Ammon's horn (tissue), 1 donor: ENCODE measurements around the gene SSRP1.
"Not testable (repeated sequence)": the region's sequence is repeated elsewhere in the genome, so short reads cannot be mapped to it uniquely, and the experiment has no call there.

Experiments used
- DNase-seq: peaks from one replicate; pipeline ENCODE4 v3.0.0-alpha.2; 2016; ENCODE audit warnings: low spot score

Gene SSRP1

GRCh38 chr11:57299150-57299737, 36.4 kb downstream of the SSRP1 start:
- DNase-seq = no peak

- no peak for DNase-seq
Measured at GRCh38 chr11:57297221-57297620, 38.5 kb downstream of the SSRP1 start.

GRCh38 chr11:57296205-57296604, 39.5 kb downstream of the SSRP1 start:
- DNase-seq = not testable (repeated sequence)

DNA sequence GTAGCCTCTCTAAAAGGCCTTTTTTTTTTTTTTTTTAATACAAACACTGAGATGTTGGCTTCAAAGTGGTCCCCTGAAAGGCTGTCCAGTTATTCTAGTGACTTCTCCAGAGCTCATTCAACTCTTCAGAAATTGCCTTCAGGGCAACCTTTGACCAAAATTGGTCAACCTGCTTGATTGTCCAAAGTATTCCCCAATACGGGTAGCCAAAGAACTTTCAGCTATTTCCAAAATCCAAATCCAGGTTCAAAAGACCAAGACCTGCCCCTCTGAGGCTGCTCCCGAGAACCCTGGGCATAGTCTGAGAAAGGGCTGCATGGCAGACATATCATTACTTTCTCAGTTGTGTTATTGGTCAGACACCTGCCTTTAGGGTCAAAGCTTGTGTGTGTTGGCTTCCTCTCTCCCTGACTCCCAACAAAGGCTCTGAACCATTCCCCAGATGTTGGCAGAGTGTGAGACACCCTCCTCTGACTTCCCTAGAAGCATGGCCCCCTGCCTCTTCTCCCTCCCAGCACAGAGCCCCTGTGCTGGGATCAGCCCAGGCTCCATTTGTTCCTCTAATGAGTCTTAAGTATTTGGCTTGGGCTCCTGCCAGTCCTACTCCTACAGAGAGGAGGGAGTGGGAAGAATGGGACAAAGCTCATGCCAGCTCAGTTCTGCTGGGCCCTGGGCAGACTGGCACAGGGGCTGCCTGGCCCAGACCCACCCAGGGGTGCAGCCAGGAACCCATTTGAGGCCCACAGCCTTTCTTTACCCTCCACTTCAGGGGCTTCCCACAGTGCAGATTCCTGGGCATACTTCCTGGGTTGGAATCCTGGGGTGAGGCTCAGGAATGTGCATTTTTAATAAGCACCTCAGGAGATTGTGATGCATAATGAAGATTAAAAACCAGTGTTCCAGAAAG, 41.2 kb downstream of the SSRP1 start:
- DNase-seq = peak; percentile 67

GRCh38 chr11:57290288-57290687, 45.4 kb downstream of the SSRP1 start:
- DNase-seq = no peak

GRCh38 chr11:57288771-57289579, 46.7 kb downstream of the SSRP1 start:
- DNase-seq = no peak

DNA sequence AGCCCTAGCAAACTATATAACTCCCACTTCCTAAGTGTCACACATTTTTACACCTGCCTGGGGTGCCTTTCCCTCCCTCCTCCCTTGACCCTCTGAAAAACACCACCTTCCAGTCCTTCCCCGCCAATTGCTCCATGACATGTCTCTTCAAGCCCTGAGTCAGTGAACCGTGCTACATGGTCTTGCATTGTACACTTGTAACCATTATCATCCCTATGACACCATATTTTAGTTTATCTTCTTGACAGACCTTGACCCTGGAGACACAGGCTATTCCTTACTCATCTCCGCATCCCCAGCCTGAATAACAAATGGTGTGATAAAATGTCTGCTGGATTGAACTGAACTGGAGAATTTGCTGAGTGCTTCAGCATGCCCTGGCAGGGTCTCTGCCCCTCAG, 47.8 kb downstream of the SSRP1 start:
- no peak for DNase-seq

- no peak for DNase-seq
Measured at GRCh38 chr11:57283231-57283990, 52.3 kb downstream of the SSRP1 start.

DNA sequence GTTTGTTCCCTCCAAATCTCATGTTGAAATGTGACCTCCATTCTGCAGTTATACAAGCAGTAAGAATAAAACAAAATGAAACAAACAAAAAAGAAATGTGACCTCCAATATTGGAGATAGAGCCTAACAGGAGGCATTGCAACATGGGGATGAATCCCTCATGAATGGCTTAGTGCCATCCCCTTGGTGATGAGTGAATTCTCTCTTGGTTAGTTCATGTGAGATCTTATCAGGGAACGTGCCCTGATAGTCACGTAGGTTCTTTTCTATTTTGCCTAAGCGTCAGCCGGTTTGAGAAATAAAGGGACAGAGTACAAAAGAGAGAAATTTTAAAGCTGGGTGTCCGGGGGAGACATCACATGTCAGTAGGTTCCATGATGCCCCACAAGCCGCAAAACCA, 54.1 kb downstream of the SSRP1 start:
- not testable (repeated sequence) for DNase-seq

DNA sequence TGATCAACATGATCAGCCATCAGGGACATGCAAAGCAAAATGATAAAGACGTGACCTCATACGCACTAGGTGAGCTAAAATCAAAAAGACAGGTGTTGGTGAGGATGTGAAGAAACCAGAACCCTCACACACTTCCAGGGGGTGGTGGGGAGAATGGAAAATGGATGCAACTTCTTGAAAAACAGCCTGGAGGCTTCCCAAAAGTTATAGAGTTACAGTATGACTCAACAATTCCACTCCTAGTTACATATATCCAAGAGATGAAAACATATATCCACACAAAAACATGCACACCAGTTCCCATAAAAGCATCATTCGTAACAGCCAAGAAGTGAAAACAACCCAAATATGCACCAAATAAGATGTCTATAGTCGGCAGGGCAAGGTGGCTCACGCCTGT, 56.6 kb downstream of the SSRP1 start:
- no peak for DNase-seq

- DNase-seq = no peak
Measured at GRCh38 chr11:57278721-57279095, 57.0 kb downstream of the SSRP1 start.

DNA sequence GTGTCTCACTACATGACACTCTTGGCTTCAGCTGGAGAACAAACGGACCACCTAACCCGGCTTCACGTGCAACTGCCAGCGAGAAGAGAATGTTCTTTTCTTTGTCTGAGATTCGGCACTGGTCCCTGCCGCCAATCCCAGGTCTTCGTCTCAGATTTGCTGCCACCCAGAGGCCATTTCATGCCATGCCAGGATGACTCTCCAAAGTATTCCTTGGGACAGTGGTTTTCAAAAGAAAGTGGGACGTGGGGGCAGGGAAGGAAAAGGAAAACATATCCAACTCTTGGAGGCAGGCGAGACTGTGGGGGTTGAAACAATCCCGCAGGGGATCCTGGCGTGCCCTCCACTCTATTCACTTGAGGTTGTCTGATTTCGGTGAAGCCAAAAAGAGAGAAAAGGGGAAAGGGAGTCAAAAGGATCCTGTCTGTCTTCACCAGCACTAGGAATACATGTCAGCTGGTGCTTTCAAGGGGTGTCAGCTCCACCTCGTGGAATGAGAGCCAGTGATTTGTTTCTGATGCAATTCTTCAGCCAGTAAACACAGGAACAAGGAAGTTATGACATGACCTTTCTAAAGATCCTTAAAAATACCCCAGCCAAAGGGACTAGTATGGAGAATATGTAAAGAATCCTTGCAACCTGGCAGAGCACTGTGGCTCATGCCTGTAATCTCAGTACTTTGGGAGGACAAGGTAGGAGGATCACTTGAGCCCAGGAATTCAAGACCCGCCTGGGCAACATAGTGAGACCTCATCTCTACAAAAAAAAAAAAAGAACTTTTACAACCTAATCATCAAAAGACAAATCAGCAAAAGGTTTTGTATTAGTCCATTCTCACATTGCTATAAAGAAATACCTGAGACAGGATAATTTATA, 57.6 kb downstream of the SSRP1 start:
- peak; percentile 81 for DNase-seq

GRCh38 chr11:57276971-57277675, 58.6 kb downstream of the SSRP1 start:
- no peak for DNase-seq

- DNase-seq = no peak
Measured at GRCh38 chr11:57276169-57276970, 59.3 kb downstream of the SSRP1 start.
